ENCODE measurements around the gene PRKCH. TPM values are rescaled to one million over a fixed set of nuclear protein-coding genes. Genes with fewer than 3 reads are reported as not detected.

PRKCH gene
- total RNA-seq, 1 donor from 2014 or later: 19.1 TPM

GRCh38 chr14:61326146-61326545 is 4.8 kb downstream of the PRKCH start:
- Mint-ChIP-seq H3K27ac (no peak overlapping the region), H3K4me3 (no peak overlapping the region), H3K27me3 (peaks cover 21% of the 10 kb centered on the region), H3K4me1 (ENCODE audit: unreplicated experiment) (peaks cover 9% of the 10 kb centered on the region), H3K9me3 (no peaks in the 10 kb centered on the region), H3K36me3 (peaks cover 9% of the 10 kb centered on the region)
- DNase-seq (ENCODE audit: extremely low spot score, unreplicated experiment): no peak
- no peak for TF ChIP-seq CTCF (conservative IDR thresholded peaks at IDR 0.05)

GRCh38 chr14:61326847-61327246 is 5.5 kb downstream of the PRKCH start:
- Mint-ChIP-seq H3K9me3 (no peaks in the 10 kb centered on the region), H3K4me1 (ENCODE audit: unreplicated experiment) (peaks cover 11% of the 10 kb centered on the region), H3K4me3 (peak overlapping the region; percentile 34), H3K27me3 (peaks cover 21% of the 10 kb centered on the region), H3K27ac (peak overlapping the region; percentile 64), H3K36me3 (peaks cover 9% of the 10 kb centered on the region)
- TF ChIP-seq CTCF (conservative IDR thresholded peaks at IDR 0.05): no peak
- DNase-seq (ENCODE audit: extremely low spot score, unreplicated experiment): no peak

DNA sequence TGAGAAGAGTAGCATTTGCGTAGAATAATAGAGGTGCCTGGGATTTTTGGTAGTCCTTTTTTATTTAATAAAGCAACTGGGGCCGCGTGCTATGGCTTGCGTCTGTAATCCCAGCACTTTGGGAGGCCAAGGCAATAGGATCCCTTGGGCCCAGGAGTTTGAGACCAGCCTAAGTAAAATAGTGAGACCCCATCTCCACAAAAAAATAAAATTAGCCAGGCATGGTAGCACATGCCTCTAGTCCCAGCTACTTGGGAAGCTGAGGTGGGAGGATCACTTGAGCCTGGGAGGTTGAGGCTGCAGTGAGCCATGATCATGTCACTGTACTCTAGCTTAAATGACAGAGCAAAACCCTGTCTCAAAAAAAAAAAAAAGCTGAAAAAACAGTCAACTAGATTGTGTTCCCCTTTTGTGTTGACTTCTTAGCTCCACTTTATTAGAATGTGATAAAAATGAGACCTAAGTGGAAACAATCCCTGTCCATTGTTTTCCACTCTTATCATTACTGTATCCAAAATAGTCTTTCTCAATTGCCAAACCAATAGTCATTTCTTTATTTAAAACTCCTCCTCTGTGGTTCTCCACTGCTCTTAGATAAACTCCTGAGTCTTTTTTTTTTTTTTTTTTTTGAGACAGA is 7.4 kb downstream of the PRKCH start:
- Mint-ChIP-seq H3K4me1 (ENCODE audit: unreplicated experiment) (peaks cover 17% of the 10 kb centered on the region), H3K4me3 (no peak overlapping the region), H3K27me3 (peaks cover 6% of the 10 kb centered on the region), H3K27ac (no peak overlapping the region), H3K9me3 (no peaks in the 10 kb centered on the region), H3K36me3 (peaks cover 5% of the 10 kb centered on the region)
- DNase-seq (ENCODE audit: extremely low spot score, unreplicated experiment): no peak
- TF ChIP-seq CTCF (conservative IDR thresholded peaks at IDR 0.05): no peak

DNA sequence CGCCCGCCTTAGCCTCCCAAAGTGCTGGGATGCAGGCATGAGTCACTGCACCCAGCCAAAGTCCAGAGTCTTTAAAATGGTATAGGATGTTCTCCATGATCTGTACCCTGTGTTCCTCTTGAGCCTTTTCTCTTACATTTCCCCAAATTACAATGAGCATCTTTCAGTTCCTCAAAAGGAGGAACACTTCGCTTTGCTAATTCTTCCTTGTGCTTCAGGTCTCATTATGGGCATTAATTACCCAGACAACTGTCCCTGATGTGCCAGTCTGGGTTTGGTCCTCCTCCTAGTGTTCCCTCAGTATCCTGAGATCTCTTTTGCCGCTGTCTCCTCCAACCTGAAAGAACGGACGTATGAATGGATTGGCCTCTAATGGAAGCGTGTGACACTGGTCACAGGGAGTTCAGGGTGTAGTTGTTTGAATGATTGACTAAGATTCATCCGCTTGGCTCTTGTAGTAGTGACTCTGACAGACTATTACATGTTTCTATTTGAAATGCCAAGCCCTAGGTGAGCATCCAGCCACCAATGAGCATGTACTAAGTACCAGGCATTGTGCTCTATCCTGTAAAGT is 8.2 kb downstream of the PRKCH start:
- H3K36me3 Mint-ChIP-seq: peaks cover 5% of the 10 kb centered on the region
- no peak for DNase-seq (ENCODE audit: extremely low spot score, unreplicated experiment)
- no peak for TF ChIP-seq CTCF (conservative IDR thresholded peaks at IDR 0.05)
- peak overlapping the region; percentile 1 for H3K4me3 Mint-ChIP-seq
- H3K27ac Mint-ChIP-seq: peak overlapping the region; percentile 5
- H3K27me3 Mint-ChIP-seq: no peaks in the 10 kb centered on the region
- H3K4me1 Mint-ChIP-seq (ENCODE audit: unreplicated experiment): peaks cover 17% of the 10 kb centered on the region
- no peaks in the 10 kb centered on the region for H3K9me3 Mint-ChIP-seq

GRCh38 chr14:61330511-61330910 is 9.1 kb downstream of the PRKCH start:
- TF ChIP-seq CTCF (conservative IDR thresholded peaks at IDR 0.05): no peak
- Mint-ChIP-seq H3K4me3 (no peak overlapping the region), H3K9me3 (no peaks in the 10 kb centered on the region), H3K27me3 (no peaks in the 10 kb centered on the region), H3K4me1 (ENCODE audit: unreplicated experiment) (peaks cover 17% of the 10 kb centered on the region), H3K27ac (no peak overlapping the region), H3K36me3 (peaks cover 5% of the 10 kb centered on the region)
- DNase-seq (ENCODE audit: extremely low spot score, unreplicated experiment): no peak

Measured in type B pancreatic cell (in vitro differentiated cells).